ENCODE results near the gene LPCAT1. TPM values are rescaled to one million over a fixed set of nuclear protein-coding genes. Genes with fewer than 3 reads are reported as not detected.

The LPCAT1 gene
- total RNA-seq, 4 donors from 2014 or later = 10.4 to 13.2 (median 12.3) TPM

- intact Hi-C loops (cut with DNase I; ENCODE audit: low total_unique reads) = no loop called here
- WGBS, 2 donors = 94% methylated on average over 13 of the region's 13 CpGs
- peak in 1 of 2 donors; percentile 65 for DNase-seq (ENCODE audit: low spot score in 2 of 2)
- no peak overlapping the region for H3K4me3 ChIP-seq (ENCODE audit: low read depth, poor library complexity, severe bottlenecking)
- no peak for TF ChIP-seq POLR2A (IDR thresholded peaks at IDR 0.05)
- TF ChIP-seq, protein P1, sequence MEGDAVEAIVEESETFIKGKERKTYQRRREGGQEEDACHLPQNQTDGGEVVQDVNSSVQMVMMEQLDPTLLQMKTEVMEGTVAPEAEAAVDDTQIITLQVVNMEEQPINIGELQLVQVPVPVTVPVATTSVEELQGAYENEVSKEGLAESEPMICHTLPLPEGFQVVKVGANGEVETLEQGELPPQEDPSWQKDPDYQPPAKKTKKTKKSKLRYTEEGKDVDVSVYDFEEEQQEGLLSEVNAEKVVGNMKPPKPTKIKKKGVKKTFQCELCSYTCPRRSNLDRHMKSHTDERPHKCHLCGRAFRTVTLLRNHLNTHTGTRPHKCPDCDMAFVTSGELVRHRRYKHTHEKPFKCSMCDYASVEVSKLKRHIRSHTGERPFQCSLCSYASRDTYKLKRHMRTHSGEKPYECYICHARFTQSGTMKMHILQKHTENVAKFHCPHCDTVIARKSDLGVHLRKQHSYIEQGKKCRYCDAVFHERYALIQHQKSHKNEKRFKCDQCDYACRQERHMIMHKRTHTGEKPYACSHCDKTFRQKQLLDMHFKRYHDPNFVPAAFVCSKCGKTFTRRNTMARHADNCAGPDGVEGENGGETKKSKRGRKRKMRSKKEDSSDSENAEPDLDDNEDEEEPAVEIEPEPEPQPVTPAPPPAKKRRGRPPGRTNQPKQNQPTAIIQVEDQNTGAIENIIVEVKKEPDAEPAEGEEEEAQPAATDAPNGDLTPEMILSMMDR (IDR thresholded peaks at IDR 0.05) = no peak
Observed at GRCh38 chr5:1538741-1539392, 15.1 kb upstream of the LPCAT1 start.

DNA sequence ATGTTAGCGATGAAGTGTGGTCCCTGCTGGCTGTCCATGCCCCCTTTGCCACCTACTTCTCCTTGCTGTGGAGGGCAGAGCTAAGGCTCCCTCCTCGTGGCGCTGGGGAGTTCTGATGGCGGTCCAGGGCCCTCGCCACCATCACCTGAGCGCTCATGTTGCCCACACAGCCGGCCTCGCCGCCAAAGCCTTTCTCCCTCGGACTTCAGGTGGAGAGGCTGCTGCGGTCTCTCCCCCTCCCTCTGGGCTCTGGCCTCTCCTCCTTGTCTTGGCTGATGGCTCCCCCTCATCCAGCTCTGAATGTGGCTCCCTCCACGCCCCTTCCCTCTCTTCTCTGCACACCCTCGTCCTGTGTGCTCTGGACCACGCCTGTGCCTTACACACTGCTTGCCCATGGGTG lies 14.5 kb upstream of the LPCAT1 start:
- intact Hi-C loops (cut with DNase I; ENCODE audit: low total_unique reads) = no loop called here
- DNase-seq (ENCODE audit: low spot score in 2 of 2) = peak in 1 of 2 donors; percentile 75
- 92 to 97% methylated on average over 14 of the region's 14 CpGs for WGBS, 2 donors
- TF ChIP-seq, protein P1 (IDR thresholded peaks at IDR 0.05) = no peak
- no peak for TF ChIP-seq POLR2A (IDR thresholded peaks at IDR 0.05)
- H3K4me3 ChIP-seq (ENCODE audit: low read depth, poor library complexity, severe bottlenecking) = no peak overlapping the region

DNA sequence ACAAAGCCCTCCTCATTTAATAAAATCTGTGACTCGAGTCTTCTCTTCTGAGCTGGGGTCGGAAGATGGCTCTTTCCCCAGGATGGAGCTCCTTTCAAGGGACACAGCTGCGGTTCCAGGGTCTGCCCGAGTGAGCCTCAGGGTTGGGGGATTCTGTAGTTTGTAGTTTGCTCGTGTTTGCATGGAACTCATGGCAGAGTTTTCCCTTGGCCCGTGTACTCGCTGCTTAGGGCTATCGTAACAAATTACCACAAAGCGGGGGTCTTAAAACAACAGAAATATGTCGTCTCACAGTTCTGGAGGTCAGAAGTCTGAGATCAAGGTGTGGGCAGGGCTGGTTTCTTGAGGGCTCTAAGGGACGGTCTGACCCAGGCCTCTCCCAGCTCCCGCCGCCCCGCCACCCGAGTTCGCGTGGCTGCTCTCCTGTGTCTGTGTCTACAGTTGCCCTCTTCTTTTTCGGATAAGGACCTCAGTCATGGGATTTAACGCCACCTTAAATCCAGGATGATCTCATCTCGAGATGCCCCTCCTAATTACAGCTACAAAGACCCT lies 13.9 kb upstream of the LPCAT1 start:
- intact Hi-C loops (cut with DNase I; ENCODE audit: low total_unique reads) = no loop called here
- TF ChIP-seq POLR2A (IDR thresholded peaks at IDR 0.05) = no peak
- TF ChIP-seq, protein P1 (IDR thresholded peaks at IDR 0.05) = no peak
- no peak overlapping the region for H3K4me3 ChIP-seq (ENCODE audit: low read depth, poor library complexity, severe bottlenecking)
- peak in 1 of 2 donors; percentile 59 for DNase-seq (ENCODE audit: low spot score in 2 of 2)
- WGBS, 2 donors = 95 to 96% methylated on average over 20 of the region's 20 CpGs

DNA sequence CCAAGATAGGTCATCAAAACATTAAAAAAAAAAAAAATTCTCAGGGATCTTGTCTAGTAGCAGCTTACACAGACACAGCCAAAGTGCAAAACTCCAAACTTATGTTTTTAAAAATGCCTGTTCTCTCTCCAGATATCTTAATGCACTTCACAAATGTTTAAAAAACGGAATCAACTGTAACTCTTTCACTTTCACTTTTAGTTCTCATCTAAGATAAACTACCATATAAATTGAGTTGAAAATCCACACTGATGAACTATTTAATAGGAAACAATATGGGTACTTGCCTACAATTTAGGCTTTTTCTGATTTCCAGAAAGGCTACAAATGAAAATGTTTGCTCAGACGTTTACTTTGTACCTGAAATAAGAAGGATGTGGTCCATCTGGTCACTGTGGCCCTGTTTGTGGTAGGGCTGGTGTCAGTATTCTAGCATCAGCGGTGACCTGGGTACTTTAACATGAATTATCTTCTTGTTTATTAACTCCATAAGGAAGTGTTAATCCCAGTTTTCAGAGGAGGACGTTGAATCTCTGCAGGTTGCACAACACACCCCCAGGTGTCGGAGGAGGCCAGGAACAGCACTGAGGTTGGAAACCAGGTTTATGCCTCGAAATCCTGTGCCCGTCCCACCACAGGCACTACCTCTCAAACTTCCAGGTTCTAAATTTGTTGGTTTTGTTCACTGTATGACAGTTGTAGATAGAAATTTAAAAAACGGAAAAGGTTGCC lies 13.3 kb upstream of the LPCAT1 start:
- no peak for TF ChIP-seq POLR2A (IDR thresholded peaks at IDR 0.05)
- TF ChIP-seq, protein P1 (IDR thresholded peaks at IDR 0.05) = no peak
- intact Hi-C loops (cut with DNase I; ENCODE audit: low total_unique reads) = no loop called here
- 67 to 68% methylated on average over 8 of the region's 8 CpGs for WGBS, 2 donors
- peak in 1 of 2 donors; percentile 60 for DNase-seq (ENCODE audit: low spot score in 2 of 2)
- no peak overlapping the region for H3K4me3 ChIP-seq (ENCODE audit: low read depth, poor library complexity, severe bottlenecking)

GRCh38 chr5:1536322-1536845 lies 12.6 kb upstream of the LPCAT1 start:
- TF ChIP-seq POLR2A (IDR thresholded peaks at IDR 0.05) = no peak
- TF ChIP-seq, protein P1 (IDR thresholded peaks at IDR 0.05) = no peak
- 40 to 61% methylated on average over 8 of the region's 8 CpGs for WGBS, 2 donors
- no peak overlapping the region for H3K4me3 ChIP-seq (ENCODE audit: low read depth, poor library complexity, severe bottlenecking)
- intact Hi-C loops (cut with DNase I; ENCODE audit: low total_unique reads) = no loop called here
- DNase-seq (ENCODE audit: low spot score in 2 of 2) = peak in 1 of 2 donors; percentile 86

Data from lower leg skin (tissue), 4 donors.